Measurements from ENCODE around the gene DYRK1B. TPM values are rescaled to one million over a fixed set of nuclear protein-coding genes. Genes with fewer than 3 reads are reported as not detected.

The DYRK1B gene
- total and polyA plus RNA-seq, 12 donors = 7.3 to 43.5 (median 29.3) TPM

DNA sequence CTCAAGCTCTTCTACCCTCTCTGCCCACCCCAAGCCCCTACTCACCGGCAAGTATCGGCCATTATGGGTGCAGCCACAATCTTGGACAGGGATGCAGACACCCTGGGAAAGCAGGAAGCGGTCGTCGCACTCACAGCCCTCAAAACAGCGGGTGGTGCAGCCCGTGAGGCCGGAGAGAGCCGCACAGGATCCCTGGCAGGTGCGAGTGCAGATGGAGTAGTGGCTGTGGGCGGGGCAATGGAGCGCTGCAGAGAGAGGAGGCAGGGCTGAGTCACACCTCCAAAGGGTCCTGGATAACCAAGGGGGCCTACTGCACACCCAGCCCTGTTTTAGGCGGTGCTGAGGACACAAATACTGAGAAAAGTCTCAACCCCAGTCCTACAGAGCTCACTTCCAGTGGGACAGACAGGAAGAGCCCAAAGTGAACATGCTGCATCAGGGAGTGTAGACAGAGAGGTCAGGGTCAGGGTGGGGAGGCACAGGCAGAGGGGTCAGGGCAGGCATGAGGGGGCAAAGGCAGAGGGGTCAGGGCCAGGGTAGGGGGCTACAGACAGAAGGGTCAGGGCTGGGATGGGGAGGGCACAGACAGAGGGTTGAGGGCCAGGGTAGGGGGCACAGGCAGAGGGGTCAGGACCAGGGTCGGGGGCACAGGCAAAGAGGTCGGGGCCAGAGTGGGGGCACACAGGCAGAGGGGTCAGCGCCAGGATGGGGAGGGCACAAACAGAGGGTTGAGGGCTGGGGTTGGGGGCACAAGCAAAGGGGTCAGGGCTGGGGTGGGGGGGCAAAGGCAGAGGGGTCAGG, 36.4 kb upstream of the DYRK1B start:
- 40% methylated on average over 16 of the region's 16 CpGs for WGBS, 2 donors
- H3K4me3 ChIP-seq = no peak overlapping the region
- ATAC-seq = no peak
- no peaks in the 10 kb centered on the region for H3K9me3 ChIP-seq
- intact Hi-C loops (cut with DNase I) = no loop called here
- DNase-seq = no peak
- TF ChIP-seq CTCF (IDR thresholded peaks at IDR 0.05) = no peak
- no peaks in the 10 kb centered on the region for H3K4me1 ChIP-seq
- H3K36me3 ChIP-seq = no peaks in the 10 kb centered on the region
- no peak overlapping the region for H3K27ac ChIP-seq
- H3K27me3 ChIP-seq = peaks cover 0 to 1% (median 0%) of the 10 kb centered on the region in 7 donors

GRCh38 chr19:39867952-39868351, 34.0 kb upstream of the DYRK1B start:
- H3K36me3 ChIP-seq = no peaks in the 10 kb centered on the region
- DNase-seq = no peak
- TF ChIP-seq CTCF (IDR thresholded peaks at IDR 0.05) = no peak
- no peaks in the 10 kb centered on the region for H3K4me1 ChIP-seq
- no peak for ATAC-seq
- whole genome bisulfite sequencing, 2 donors = 94 to 96% methylated on average over 6 of the region's 6 CpGs
- H3K27ac ChIP-seq = no peak overlapping the region
- intact Hi-C loops (cut with DNase I) = no loop called here
- H3K27me3 ChIP-seq = no peaks in the 10 kb centered on the region
- H3K4me3 ChIP-seq = no peak overlapping the region
- no peaks in the 10 kb centered on the region for H3K9me3 ChIP-seq

DNA sequence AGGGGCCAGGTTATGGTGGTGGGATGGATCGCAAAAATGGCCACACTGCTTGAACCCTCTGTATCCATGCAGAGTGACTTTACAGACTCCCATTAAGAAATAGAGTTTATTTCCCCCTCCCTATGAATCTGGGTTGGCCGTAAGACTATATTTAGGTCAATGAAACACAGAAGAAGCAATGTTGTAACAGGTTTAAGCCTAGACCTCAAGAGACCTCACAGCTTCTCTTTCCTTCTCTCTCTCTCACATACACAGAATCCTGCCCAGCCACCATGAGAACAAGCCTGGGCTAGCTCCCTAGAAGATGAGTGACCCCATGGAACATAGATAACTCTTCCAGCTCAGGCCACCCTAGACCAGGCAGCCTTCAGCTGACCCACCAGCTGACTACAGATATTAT, 33.2 kb upstream of the DYRK1B start:
- 90 to 98% methylated on average over 2 of the region's 2 CpGs for WGBS, 2 donors
- no peak for ATAC-seq
- Histone ChIP-seq H3K4me3 (no peak overlapping the region), H3K27me3 (no peaks in the 10 kb centered on the region), H3K27ac (no peak overlapping the region), H3K4me1 (no peaks in the 10 kb centered on the region), H3K9me3 (no peaks in the 10 kb centered on the region), H3K36me3 (no peaks in the 10 kb centered on the region)
- TF ChIP-seq CTCF (IDR thresholded peaks at IDR 0.05) = no peak
- intact Hi-C loops (cut with DNase I) = no loop called here
- DNase-seq = no peak

- intact Hi-C loops (cut with DNase I) = no loop called here
- no peak overlapping the region for H3K4me3 ChIP-seq
- TF ChIP-seq CTCF (IDR thresholded peaks at IDR 0.05) = no peak
- DNase-seq (no peak), ATAC-seq (no peak)
- no peak overlapping the region for H3K27ac ChIP-seq
- 81 to 82% methylated on average over 5 of the region's 5 CpGs for WGBS, 2 donors
- no peaks in the 10 kb centered on the region for H3K36me3 ChIP-seq
- H3K27me3 ChIP-seq = no peaks in the 10 kb centered on the region
- H3K9me3 ChIP-seq = no peaks in the 10 kb centered on the region
- H3K4me1 ChIP-seq = no peaks in the 10 kb centered on the region
Observed at GRCh38 chr19:39865953-39866352, 32.0 kb upstream of the DYRK1B start.

All from heart right ventricle (tissue), 16 donors.